ENCODE data around the gene SENP7.

DNA sequence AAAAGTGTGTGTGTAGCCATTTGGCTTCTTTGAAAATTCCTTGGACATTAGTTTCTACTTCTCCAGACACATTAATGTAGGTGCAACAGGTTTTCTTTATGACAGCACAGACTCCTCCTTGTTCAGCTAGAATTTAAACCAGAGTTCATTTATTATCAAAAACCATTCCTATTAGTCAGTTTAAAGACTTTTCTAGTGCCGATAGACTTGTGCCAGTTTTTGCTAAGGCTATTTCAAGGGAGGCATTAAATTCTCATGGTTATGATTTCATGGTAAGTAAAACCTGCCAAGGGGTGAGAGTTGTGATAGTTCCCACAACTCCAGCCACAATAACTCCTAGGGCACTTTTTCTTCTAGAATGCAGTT, 20.6 kb upstream of the SENP7 start:
- TF ChIP-seq, protein P1, sequence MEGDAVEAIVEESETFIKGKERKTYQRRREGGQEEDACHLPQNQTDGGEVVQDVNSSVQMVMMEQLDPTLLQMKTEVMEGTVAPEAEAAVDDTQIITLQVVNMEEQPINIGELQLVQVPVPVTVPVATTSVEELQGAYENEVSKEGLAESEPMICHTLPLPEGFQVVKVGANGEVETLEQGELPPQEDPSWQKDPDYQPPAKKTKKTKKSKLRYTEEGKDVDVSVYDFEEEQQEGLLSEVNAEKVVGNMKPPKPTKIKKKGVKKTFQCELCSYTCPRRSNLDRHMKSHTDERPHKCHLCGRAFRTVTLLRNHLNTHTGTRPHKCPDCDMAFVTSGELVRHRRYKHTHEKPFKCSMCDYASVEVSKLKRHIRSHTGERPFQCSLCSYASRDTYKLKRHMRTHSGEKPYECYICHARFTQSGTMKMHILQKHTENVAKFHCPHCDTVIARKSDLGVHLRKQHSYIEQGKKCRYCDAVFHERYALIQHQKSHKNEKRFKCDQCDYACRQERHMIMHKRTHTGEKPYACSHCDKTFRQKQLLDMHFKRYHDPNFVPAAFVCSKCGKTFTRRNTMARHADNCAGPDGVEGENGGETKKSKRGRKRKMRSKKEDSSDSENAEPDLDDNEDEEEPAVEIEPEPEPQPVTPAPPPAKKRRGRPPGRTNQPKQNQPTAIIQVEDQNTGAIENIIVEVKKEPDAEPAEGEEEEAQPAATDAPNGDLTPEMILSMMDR (IDR thresholded peaks at IDR 0.05) = no peak
- TF ChIP-seq POLR2A (IDR thresholded peaks at IDR 0.05) = no peak

All from Peyer's patch (tissue), 4 donors.